IMR-90 (cell line): Measurements from ENCODE around the gene OSBPL2. TPM values are rescaled to one million over a fixed set of nuclear protein-coding genes. Genes with fewer than 3 reads are reported as not detected.

ENCODE experiments used
- ATAC-seq: fragments of 200-7000 bp; cut with Tn5 transposase; 2 replicates; pipeline ENCODE4 v1.9.1; 2020; ENCODE audit warnings: low read depth, mild to moderate bottlenecking, moderate library complexity
- BruUV-seq: library from RNA; stranded (reverse); fragments of 400-500 nt; replicated peaks from 2 replicates; lab custom pipeline; 2021; lab: Mats Ljungman, UMichigan
- CTCF ChIA-PET: fragments of 300-600 bp; formaldehyde crosslinking; extraction: SDS; loops from one replicate; lab custom pipeline; 2021; ENCODE audit warnings: antibody characterized with exemption; lab: Yijun Ruan, JAX
- POLR2A ChIA-PET: fragments of 300-600 bp; sonication (Branson Sonifier 250); formaldehyde crosslinking; loops from one replicate; lab custom pipeline; 2022; ENCODE audit warnings: antibody characterized with exemption; ENCODE audit not compliant: unreplicated experiment; lab: Charles Lee
- DNase-seq: peaks from one replicate; pipeline ENCODE4 v3.0.0; 2013
- H2AFZ ChIP-seq: replicated peaks from 2 replicates; pipeline ENCODE3; 2013; ENCODE audit warnings: low read length, mild to moderate bottlenecking; ENCODE audit not compliant: poor library complexity
- H2AK5ac ChIP-seq: 2 replicates; pipeline ENCODE4 v1.6.1; 2013; ENCODE audit warnings: low read depth, low read length, inconsistent platforms
- H2AK9ac ChIP-seq: replicated peaks from 2 replicates; pipeline ENCODE3; 2013; ENCODE audit warnings: mild to moderate bottlenecking, low read depth, low read length, moderate library complexity; ENCODE audit not compliant: poor library complexity
- H2BK120ac ChIP-seq: 2 replicates; pipeline ENCODE4 v1.6.1; 2013; ENCODE audit warnings: low read depth, low read length, inconsistent platforms
- H2BK15ac ChIP-seq: 3 replicates; pipeline ENCODE4 v1.6.1; 2013; ENCODE audit warnings: low read depth, low read length, inconsistent platforms
- H2BK20ac ChIP-seq: 2 replicates; pipeline ENCODE4 v1.6.1; 2013; ENCODE audit warnings: low read depth, mild to moderate bottlenecking, inconsistent platforms, low read length, moderate library complexity
- H2BK5ac ChIP-seq: 2 replicates; pipeline ENCODE4 v1.6.1; 2013; ENCODE audit warnings: mild to moderate bottlenecking, low read depth, low read length, inconsistent platforms; ENCODE audit not compliant: poor library complexity, severe bottlenecking
- H3K14ac ChIP-seq: replicated peaks from 2 replicates; pipeline ENCODE4 v1.6.1; 2013; ENCODE audit warnings: low read depth, low read length, inconsistent platforms
- H3K18ac ChIP-seq: 2 replicates; pipeline ENCODE4 v1.6.1; 2013; ENCODE audit warnings: low read depth, low read length, control low read depth
- H3K23ac ChIP-seq: 2 replicates; pipeline ENCODE4 v1.6.1; 2013; ENCODE audit warnings: low read depth, low read length, inconsistent platforms
- H3K27ac ChIP-seq: 2 replicates; pipeline ENCODE4 v1.5.1; 2013; ENCODE audit warnings: mild to moderate bottlenecking, control low read depth, low read length; ENCODE audit not compliant: insufficient read depth
- H3K27me3 ChIP-seq: 2 replicates; pipeline ENCODE4 v1.6.1; 2013; ENCODE audit warnings: low read length; ENCODE audit not compliant: control insufficient read depth, insufficient read depth
- H3K36me3 ChIP-seq: 2 replicates; pipeline ENCODE4 v1.6.1; 2013; ENCODE audit warnings: low read length, mixed read lengths; ENCODE audit not compliant: control insufficient read depth, insufficient read depth
- H3K4ac ChIP-seq: 2 replicates; pipeline ENCODE4 v1.6.1; 2013; ENCODE audit warnings: low read depth, low read length, inconsistent platforms
- H3K4me1 ChIP-seq: 2 replicates; pipeline ENCODE4 v1.6.1; 2013; ENCODE audit warnings: low read length, mixed read lengths; ENCODE audit not compliant: control insufficient read depth, insufficient read depth
- H3K4me2 ChIP-seq: 2 replicates; pipeline ENCODE4 v1.6.1; 2013; ENCODE audit warnings: low read depth, mild to moderate bottlenecking, control low read depth, low read length, moderate library complexity
- H3K4me3 ChIP-seq: 2 replicates; pipeline ENCODE4 v1.5.1; 2013; ENCODE audit warnings: low read depth, mild to moderate bottlenecking, control low read depth, low read length, moderate library complexity; ENCODE audit not compliant: insufficient read depth
- H3K56ac ChIP-seq: 2 replicates; pipeline ENCODE4 v1.6.1; 2013; ENCODE audit warnings: low read length, inconsistent platforms; ENCODE audit not compliant: insufficient read depth; ENCODE audit errors: extremely low read depth
- H3K79me1 ChIP-seq, 2 experiments: 2 replicates each; pipeline ENCODE4 v1.6.1; 2013; ENCODE audit warnings: low read length in 2 of 2, inconsistent platforms in 1 of 2, low read depth in 1 of 2
- H3K9ac ChIP-seq: 2 replicates; pipeline ENCODE4 v1.6.1; 2013; ENCODE audit warnings: low read depth, low read length, control low read depth
- H3K9me1 ChIP-seq: 2 replicates; pipeline ENCODE4 v1.6.1; 2013; ENCODE audit warnings: low read length, inconsistent platforms; ENCODE audit not compliant: insufficient read depth
- H3K9me3 ChIP-seq: 2 replicates; pipeline ENCODE4 v1.6.1; 2013; ENCODE audit warnings: low read length; ENCODE audit not compliant: control insufficient read depth, insufficient read depth
- H4K20me1 ChIP-seq: 2 replicates; pipeline ENCODE4 v1.6.1; 2013; ENCODE audit warnings: low read length, inconsistent platforms; ENCODE audit not compliant: insufficient read depth
- H4K5ac ChIP-seq: 2 replicates; pipeline ENCODE4 v1.6.1; 2013; ENCODE audit warnings: mild to moderate bottlenecking, low read depth, low read length, control low read depth
- H4K8ac ChIP-seq, 2 experiments: 2 replicates each; pipeline ENCODE4 v1.6.1; 2013; ENCODE audit warnings: low read depth in 2 of 2, low read length in 2 of 2, control low read depth in 1 of 2, inconsistent platforms in 1 of 2
- H4K91ac ChIP-seq: 2 replicates; pipeline ENCODE4 v1.6.1; 2013; ENCODE audit warnings: low read depth, low read length, inconsistent platforms; ENCODE audit not compliant: insufficient read depth
- CHD1 ChIP-seq: IDR thresholded peaks from 2 replicates; pipeline ENCODE4 v1.6.1; 2012; ENCODE audit warnings: low read depth, low read length, improper control_type of control experiment
- CTCF ChIP-seq: conservative IDR thresholded peaks from 2 replicates; pipeline ENCODE4 v1.5.1; 2012; ENCODE audit warnings: mild to moderate bottlenecking, low read depth, low read length, improper control_type of control experiment
- WGBS, 2 experiments: methylation state at CpG; one replicate each; pipeline versions ENCODE4 v1.1.5 to v1.1.7; 2013; ENCODE audit warnings: missing lambda C conversion rate in 2 of 2; ENCODE audit not compliant: insufficient read length in 1 of 2; ENCODE audit errors: extremely low coverage in 2 of 2; 5-methylcytosine and 5-hydroxymethylcytosine counted together
- dilution Hi-C: fragments of 300-500 bp; cut with HindIII; formaldehyde crosslinking; loops from one replicate; pipeline ENCODE4 v1.14.3; 2018; ENCODE audit warnings: low sequenced_read_pairs; ENCODE audit not compliant: unreplicated experiment
- in situ Hi-C: fragments of 300-500 bp; cut with MboI; formaldehyde crosslinking; loops from 3 replicates; pipeline ENCODE4 v1.14.3; 2019; ENCODE audit warnings: low sequenced_read_pairs, inconsistent platforms, mixed read lengths
- intact Hi-C: fragments of 100-400 bp; cut with micrococcal nuclease; formaldehyde crosslinking; loops from 2 replicates; pipeline ENCODE4 v1.10.0; 2022
- polyA plus RNA-seq, 3 experiments: library from polyadenylated mRNA; depleted of rRNA; stranded (reverse); fragments of >200 nt; gene quantifications; 2 replicates each; pipeline ENCODE4 v1.2.3, GENCODE V29; 2012; ENCODE audit warnings: low replicate concordance in 1 of 3
- total RNA-seq: library from RNA; depleted of rRNA; stranded (reverse); fragments of >200 nt; gene quantifications from 2 replicates; pipeline ENCODE4 v1.2.3, GENCODE V29; 2012

Gene OSBPL2
- total and polyA plus RNA-seq, 2 of the 4 experiments (the other 2 are of a cell fraction) = 19.3 to 27.6 TPM

GRCh38 chr20:62227591-62227976 is 10.7 kb upstream of the OSBPL2 start:
- POLR2A ChIA-PET = no interaction called here
- dilution Hi-C loops = no loop called here
- H4K91ac ChIP-seq = no peak overlapping the region
- no peak overlapping the region for H2AK5ac ChIP-seq
- no TSS peak for BruUV-seq
- intact Hi-C loops = no loop called here
- H3K36me3 ChIP-seq = no peaks in the 10 kb centered on the region
- no peak overlapping the region for H2AFZ ChIP-seq
- H3K27me3 ChIP-seq = peaks cover 65% of the 10 kb centered on the region
- CTCF ChIA-PET = no interaction called here
- H4K8ac ChIP-seq = no peak overlapping the region
- H3K9me3 ChIP-seq = no peaks in the 10 kb centered on the region; the same call in 1 of the 2 replicates
- H3K9me1 ChIP-seq = no peaks in the 10 kb centered on the region
- in situ Hi-C loops = no loop called here
- no peak overlapping the region for H3K27ac ChIP-seq
- no peak overlapping the region for H3K23ac ChIP-seq
- ATAC-seq (peak; percentile 13; the same call in 1 of the 2 replicates), DNase-seq (no peak)
- no peak overlapping the region for H2BK120ac ChIP-seq
- no peaks in the 10 kb centered on the region for H4K20me1 ChIP-seq
- no peak overlapping the region for H4K5ac ChIP-seq
- H3K4me1 ChIP-seq = no peaks in the 10 kb centered on the region
- no peaks in the 10 kb centered on the region for H3K79me1 ChIP-seq
- H3K4me2 ChIP-seq = no peak overlapping the region
- TF ChIP-seq CHD1 (no peak), CTCF (no peak)
- H3K9ac ChIP-seq = no peak overlapping the region
- 31% methylated on average over 3 of the region's 10 CpGs; no CpG with 5 or more reads in 1 of the 2 experiments for WGBS, 2 experiments
- H2BK15ac ChIP-seq = no peak overlapping the region
- H2BK20ac ChIP-seq = no peak overlapping the region
- no peak overlapping the region for H2AK9ac ChIP-seq
- no peak overlapping the region for H3K14ac ChIP-seq
- H3K4ac ChIP-seq = no peak overlapping the region
- H3K4me3 ChIP-seq = no peak overlapping the region
- no peak overlapping the region for H3K56ac ChIP-seq
- no peak overlapping the region for H2BK5ac ChIP-seq
- no peak overlapping the region for H3K18ac ChIP-seq
